Vagina (tissue), 2 donors: ENCODE data around the gene CASZ1. TPM values are rescaled to one million over a fixed set of nuclear protein-coding genes. Genes with fewer than 3 reads are reported as not detected.
A peak's percentile ranks its signal among the peaks of the same experiment; 100 is the strongest.

ENCODE experiments used
- DNase-seq, 2 donors: peaks; one replicate each; pipeline ENCODE4 v3.0.0-alpha.2; 2017; ENCODE audit errors: extremely low spot score in 2 of 2
- H3K27ac ChIP-seq: fragments of 200-600 bp; sonication (generic); one replicate; pipeline ENCODE4 v1.5.1; 2019
- H3K27me3 ChIP-seq: fragments of 200-600 bp; sonication (generic); one replicate; pipeline ENCODE4 v1.5.1; 2019
- H3K36me3 ChIP-seq, 2 donors: fragments of 200-600 bp; sonication (generic); one replicate each; pipeline ENCODE4 v1.5.1; 2017 to 2019
- H3K4me1 ChIP-seq: fragments of 200-600 bp; sonication (generic); one replicate; pipeline ENCODE4 v1.5.1; 2019
- H3K4me3 ChIP-seq, 2 donors: fragments of 200-600 bp; sonication (generic); 1 replicate in 1 of 2; 2 replicates in 1 of 2; pipeline ENCODE4 v1.5.1; 2016 to 2019
- H3K9me3 ChIP-seq: fragments of 200-600 bp; sonication (generic); one replicate; pipeline ENCODE4 v1.5.1; 2019
- POLR2A ChIP-seq, 2 donors: fragments of 450-650 bp; IDR thresholded peaks; one replicate each; pipeline ENCODE4 v1.6.1; 2017; ENCODE audit warnings: antibody characterized with exemption in 2 of 2, mild to moderate bottlenecking in 2 of 2, moderate library complexity in 2 of 2
- POLR2AphosphoS5 ChIP-seq, 2 donors: sonication (generic); formaldehyde crosslinking; IDR thresholded peaks; one replicate each; pipeline ENCODE4 v1.9.0; 2017; ENCODE audit warnings: antibody characterized with exemption in 2 of 2, mild to moderate bottlenecking in 2 of 2, low read depth in 1 of 2; ENCODE audit not compliant: insufficient read depth in 1 of 2
- intact Hi-C: fragments of 100-400 bp; cut with DNase I; formaldehyde crosslinking; loops from one replicate; pipeline ENCODE4 v1.15.1; 2023
- total RNA-seq: library from RNA; depleted of rRNA; stranded (reverse); fragments of >200 nt; gene quantifications from one replicate; pipeline ENCODE4 v1.2.3, GENCODE V29; 2016
- TF ChIP-seq, protein P1 (sequence below), 3 experiments: fragments of 450-650 bp in 2 of 3; fragments of 200-600 bp in 1 of 3; sonication (generic) in 1 of 3; IDR thresholded peaks; one replicate each; pipeline ENCODE4 v1.5.1; 2017 to 2019; ENCODE audit warnings: antibody characterized with exemption in 3 of 3, mild to moderate bottlenecking in 2 of 3, moderate library complexity in 2 of 3

CASZ1 gene
- total RNA-seq, 1 donor from 2014 or later = 30.7 TPM

DNA sequence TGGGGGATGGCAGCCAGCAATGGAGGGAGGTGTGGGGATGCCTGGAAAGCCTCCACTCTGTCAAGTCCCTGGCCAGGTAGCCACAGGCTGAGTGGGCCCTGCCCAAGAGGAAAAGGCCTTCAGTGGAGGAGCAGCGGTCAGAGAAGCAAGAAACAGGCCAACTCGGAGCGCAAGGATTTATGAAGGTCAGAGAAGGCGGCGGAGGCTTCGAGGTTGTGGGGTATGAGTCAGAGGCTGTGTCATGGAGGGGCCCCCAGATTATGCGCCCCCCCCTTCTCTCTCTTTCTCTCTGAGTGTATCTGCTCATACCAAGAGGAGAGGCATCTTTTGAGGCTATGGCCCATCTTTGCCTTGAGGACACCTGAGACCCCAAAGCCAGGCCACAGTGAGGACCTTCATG is 99.5 kb downstream of the CASZ1 start:
- intact Hi-C loops = no loop called here
- no peak for TF ChIP-seq POLR2AphosphoS5 (IDR thresholded peaks at IDR 0.05; ENCODE audit: insufficient read depth in 1 of 2, low read depth in 1 of 2)
- TF ChIP-seq, protein P1, sequence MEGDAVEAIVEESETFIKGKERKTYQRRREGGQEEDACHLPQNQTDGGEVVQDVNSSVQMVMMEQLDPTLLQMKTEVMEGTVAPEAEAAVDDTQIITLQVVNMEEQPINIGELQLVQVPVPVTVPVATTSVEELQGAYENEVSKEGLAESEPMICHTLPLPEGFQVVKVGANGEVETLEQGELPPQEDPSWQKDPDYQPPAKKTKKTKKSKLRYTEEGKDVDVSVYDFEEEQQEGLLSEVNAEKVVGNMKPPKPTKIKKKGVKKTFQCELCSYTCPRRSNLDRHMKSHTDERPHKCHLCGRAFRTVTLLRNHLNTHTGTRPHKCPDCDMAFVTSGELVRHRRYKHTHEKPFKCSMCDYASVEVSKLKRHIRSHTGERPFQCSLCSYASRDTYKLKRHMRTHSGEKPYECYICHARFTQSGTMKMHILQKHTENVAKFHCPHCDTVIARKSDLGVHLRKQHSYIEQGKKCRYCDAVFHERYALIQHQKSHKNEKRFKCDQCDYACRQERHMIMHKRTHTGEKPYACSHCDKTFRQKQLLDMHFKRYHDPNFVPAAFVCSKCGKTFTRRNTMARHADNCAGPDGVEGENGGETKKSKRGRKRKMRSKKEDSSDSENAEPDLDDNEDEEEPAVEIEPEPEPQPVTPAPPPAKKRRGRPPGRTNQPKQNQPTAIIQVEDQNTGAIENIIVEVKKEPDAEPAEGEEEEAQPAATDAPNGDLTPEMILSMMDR (IDR thresholded peaks at IDR 0.05) = no peak
- H3K4me3 ChIP-seq = no peak overlapping the region
- no peaks in the 10 kb centered on the region for H3K36me3 ChIP-seq
- H3K4me1 ChIP-seq = peaks cover 56% of the 10 kb centered on the region
- no peaks in the 10 kb centered on the region for H3K27me3 ChIP-seq
- H3K27ac ChIP-seq = peak overlapping the region; percentile 52
- H3K9me3 ChIP-seq = no peaks in the 10 kb centered on the region
- DNase-seq = no peak

DNA sequence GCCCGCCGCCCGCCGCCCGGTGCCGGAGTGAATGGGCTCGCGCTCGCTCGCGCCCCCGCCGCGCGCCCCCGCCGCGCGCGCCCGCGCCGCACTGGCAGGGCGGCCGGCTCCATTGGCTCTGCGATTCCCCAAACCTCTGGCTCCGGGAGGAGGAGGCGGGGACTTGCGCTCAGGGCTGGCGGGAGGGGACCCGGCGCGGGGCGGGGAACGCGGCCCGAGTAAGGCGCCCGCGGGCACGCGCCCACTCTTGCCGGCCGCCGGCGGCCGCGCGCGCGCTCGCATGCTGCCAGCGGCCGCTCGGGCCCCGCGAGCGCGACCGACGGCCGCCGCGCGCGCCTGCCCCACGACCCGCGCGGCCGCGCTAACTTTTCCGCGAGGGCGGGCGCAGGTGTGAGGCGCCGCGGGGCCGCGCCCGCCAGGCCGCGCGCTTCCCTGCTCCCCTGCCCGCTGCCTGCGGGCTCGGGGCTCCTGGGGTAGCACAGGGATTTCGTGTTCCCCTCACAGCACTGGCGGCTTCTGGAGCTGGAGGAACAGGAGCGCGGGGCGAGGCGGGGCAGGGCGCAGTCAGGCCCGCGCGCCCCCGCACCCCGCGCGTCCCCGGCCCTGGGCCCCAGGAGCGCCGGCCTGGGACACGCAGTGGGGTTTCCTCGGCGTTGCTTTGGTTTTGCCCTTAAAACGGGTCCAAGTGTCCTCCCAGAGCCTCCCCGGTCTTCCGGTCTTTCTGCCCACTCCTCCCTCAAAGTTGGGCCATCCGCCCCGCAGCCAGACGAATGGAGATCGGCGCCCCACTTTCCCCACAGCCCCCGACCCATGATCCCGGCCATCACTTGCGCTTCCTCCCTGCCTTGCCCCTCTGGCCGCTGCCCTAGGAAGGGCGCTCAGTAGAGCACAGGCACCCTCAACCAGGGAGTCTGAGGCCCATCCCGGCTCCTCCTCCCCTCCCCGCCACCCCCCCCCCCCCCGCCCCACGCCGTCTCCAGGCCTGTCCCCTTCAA is 101.5 kb downstream of the CASZ1 start:
- Histone ChIP-seq H3K27me3 (no peaks in the 10 kb centered on the region), H3K9me3 (no peaks in the 10 kb centered on the region), H3K4me3 (peak overlapping the region; percentile 57 to 76), H3K27ac (peak overlapping the region; percentile 86), H3K4me1 (peaks cover 74% of the 10 kb centered on the region), H3K36me3 (no peaks in the 10 kb centered on the region)
- TF ChIP-seq POLR2AphosphoS5 (IDR thresholded peaks at IDR 0.05; ENCODE audit: insufficient read depth in 1 of 2, low read depth in 1 of 2) (no peak), POLR2A (IDR thresholded peaks at IDR 0.05) (no peak)
- TF ChIP-seq, protein P1 (IDR thresholded peaks at IDR 0.05) = no peak
- DNase-seq = no peak
- intact Hi-C loops = no loop called here

DNA sequence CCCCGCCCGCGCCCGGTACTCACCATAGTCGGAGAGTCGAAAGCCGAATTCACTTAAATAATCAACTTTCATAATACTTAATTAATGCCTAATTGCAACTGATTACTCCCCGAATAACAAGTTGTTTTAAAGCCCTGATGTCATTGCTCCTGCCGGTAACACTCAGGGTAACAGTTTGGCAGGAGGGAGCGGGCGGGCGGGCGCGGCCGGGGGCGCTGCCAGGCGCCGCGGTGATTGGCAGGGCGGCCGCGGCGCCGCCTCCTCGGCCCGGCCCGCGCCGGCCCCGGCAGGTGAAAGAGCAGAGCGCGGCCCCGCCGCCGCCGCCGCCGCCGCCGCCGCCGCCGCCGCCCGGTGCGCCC is 102.2 kb downstream of the CASZ1 start:
- H3K9me3 ChIP-seq = no peaks in the 10 kb centered on the region
- DNase-seq = no peak
- peak overlapping the region; percentile 79 for H3K27ac ChIP-seq
- intact Hi-C loops = no loop called here
- H3K36me3 ChIP-seq = no peaks in the 10 kb centered on the region
- H3K27me3 ChIP-seq = no peaks in the 10 kb centered on the region
- H3K4me3 ChIP-seq = peak overlapping the region; percentile 59 to 76
- peaks cover 78% of the 10 kb centered on the region for H3K4me1 ChIP-seq
- TF ChIP-seq, protein P1 (IDR thresholded peaks at IDR 0.05) = no peak
- TF ChIP-seq POLR2A (IDR thresholded peaks at IDR 0.05) (no peak), POLR2AphosphoS5 (IDR thresholded peaks at IDR 0.05; ENCODE audit: insufficient read depth in 1 of 2, low read depth in 1 of 2) (no peak)

DNA sequence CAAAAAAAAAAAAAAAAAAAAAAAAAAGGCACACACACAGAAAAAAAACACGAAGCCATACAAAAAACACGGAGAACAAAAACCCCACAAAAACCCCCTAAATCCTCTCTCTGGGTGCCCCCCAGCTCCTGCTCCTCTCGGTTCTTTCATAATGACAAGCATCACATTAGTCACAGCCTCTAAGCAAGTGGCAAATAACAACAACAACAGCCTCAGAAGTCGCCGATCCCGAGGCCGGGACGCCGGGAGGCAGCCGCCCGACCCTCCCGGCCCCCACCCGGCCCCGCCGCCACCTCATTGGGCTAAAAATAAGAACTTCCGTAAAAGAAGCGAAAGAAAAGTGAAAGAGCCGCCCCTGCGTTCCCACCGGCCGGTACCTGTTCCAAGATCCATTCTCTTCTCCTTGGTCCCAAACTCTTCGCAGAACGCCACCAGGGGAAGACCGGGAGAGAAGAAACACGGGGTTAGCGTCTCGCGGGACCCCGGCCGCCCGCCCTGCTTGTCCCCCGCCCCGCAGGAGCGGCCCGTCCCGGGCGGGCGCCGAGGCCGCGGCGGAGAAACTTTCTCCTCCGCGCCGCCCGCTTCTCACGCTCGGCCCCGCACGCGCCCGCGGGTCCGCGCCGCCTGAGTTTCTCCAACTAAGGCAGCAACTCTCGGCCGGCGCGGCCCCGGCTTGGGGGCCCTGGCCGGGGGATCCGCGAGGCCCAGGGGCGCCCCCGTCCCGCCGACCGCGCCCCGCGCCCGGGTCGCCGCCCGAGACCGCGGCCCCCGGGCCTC is 102.8 kb downstream of the CASZ1 start:
- intact Hi-C loops = no loop called here
- Histone ChIP-seq H3K27ac (peak overlapping the region; percentile 79), H3K4me3 (peak overlapping the region; percentile 59 to 76), H3K27me3 (no peaks in the 10 kb centered on the region), H3K36me3 (no peaks in the 10 kb centered on the region), H3K4me1 (peaks cover 78% of the 10 kb centered on the region), H3K9me3 (no peaks in the 10 kb centered on the region)
- TF ChIP-seq POLR2AphosphoS5 (IDR thresholded peaks at IDR 0.05; ENCODE audit: insufficient read depth in 1 of 2, low read depth in 1 of 2) (no peak), POLR2A (IDR thresholded peaks at IDR 0.05) (no peak)
- TF ChIP-seq, protein P1 (IDR thresholded peaks at IDR 0.05) = no peak
- no peak for DNase-seq
